ENCODE data around the gene CD4. TPM values are rescaled to one million over a fixed set of nuclear protein-coding genes. Genes with fewer than 3 reads are reported as not detected.

Gene CD4
- total and polyA plus RNA-seq, 2 donors (not counting 3 experiments of a cell fraction or from before 2014, with no cell fraction given), result not detected

DNA sequence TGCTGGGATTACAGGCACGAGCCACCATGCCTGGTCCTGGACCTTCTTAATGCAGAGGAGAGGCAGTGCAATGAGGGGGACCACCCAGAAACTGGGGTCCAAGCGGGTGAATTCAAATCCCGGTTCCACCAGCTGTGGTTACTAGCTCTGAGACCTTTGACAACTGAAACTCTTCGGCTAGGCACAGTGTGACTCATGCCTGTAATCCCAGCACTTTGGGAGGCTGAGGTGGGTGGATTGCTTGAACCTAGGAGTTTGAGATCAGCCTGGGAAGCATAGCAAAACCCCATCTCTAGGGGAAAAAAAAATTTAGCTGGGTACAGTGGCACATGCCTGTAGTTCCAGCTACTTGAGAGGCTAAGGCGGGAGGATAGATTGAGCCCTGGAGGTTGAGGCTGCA is 5.0 kb upstream of the CD4 start:
- H3K9me3 ChIP-seq (replicated peaks; ENCODE audit: control insufficient read depth, insufficient read depth, low read length), result no peaks in the 10 kb centered on the region
- H2AFZ ChIP-seq (ENCODE audit: low read depth, low read length), result no peak overlapping the region
- H3K9me1 ChIP-seq (replicated peaks; ENCODE audit: control insufficient read depth, extremely low read depth, insufficient read depth, low read length), result no peaks in the 10 kb centered on the region
- H4K20me1 ChIP-seq (replicated peaks; ENCODE audit: control insufficient read depth, extremely low read depth, insufficient read depth, low read length), result no peaks in the 10 kb centered on the region
- POLR2A ChIA-PET, result no interaction called here
- H3K4me3 ChIP-seq (replicated peaks in 1 of 3; ENCODE audit: insufficient read depth in 1 of 3, low read depth in 1 of 3, low read length in 3 of 3), result no peak overlapping the region
- H3K27ac ChIP-seq (ENCODE audit: insufficient read depth, low read depth, low read length), result no peak overlapping the region
- no peak overlapping the region for H3K4me2 ChIP-seq (ENCODE audit: insufficient read depth, low read length)
- no peaks in the 10 kb centered on the region for H3K36me3 ChIP-seq (ENCODE audit: control insufficient read depth in 2 of 2, extremely low read depth in 1 of 2, insufficient read depth in 2 of 2, low read length in 2 of 2)
- no peaks in the 10 kb centered on the region for H3K79me2 ChIP-seq (ENCODE audit: control insufficient read depth, insufficient read depth, low read length)
- H3K27me3 ChIP-seq (ENCODE audit: control insufficient read depth in 2 of 2, insufficient read depth in 2 of 2, low read length in 2 of 2), result peaks cover 0 to 2% of the 10 kb centered on the region in 2 experiments
- intact Hi-C loops (cut with micrococcal nuclease) (no loop called here), dilution Hi-C loops (cut with MboI; ENCODE audit: extremely low pct_ligation_motif_present, low sequenced_read_pairs) (no loop called here)
- CTCF ChIA-PET, result interaction anchor here (1.5 to 9.5 kb wide), 2 partner anchors 17 to 30 kb away, joined by 7 to 107 read pairs; partner anchors contain the start of gene MLF2
- FAIRE-seq (no peak), DNase-seq (ENCODE audit: low read depth, low spot score) (no peak)
- no TSS peak for BruUV-seq (replicated peaks)
- no peak overlapping the region for H3K9ac ChIP-seq (replicated peaks; ENCODE audit: extremely low read depth, insufficient read depth, low read length)
- no peaks in the 10 kb centered on the region for H3K4me1 ChIP-seq (ENCODE audit: control insufficient read depth, extremely low read depth, insufficient read depth, low read length)
- TF ChIP-seq JUN (IDR thresholded peaks at IDR 0.05; ENCODE audit: borderline replicate concordance, insufficient read depth, insufficient read length, low read depth) (no peak), MYC (IDR thresholded peaks at IDR 0.05; ENCODE audit: low read depth, low read length) (no peak), GATA2 (IDR thresholded peaks at IDR 0.05; ENCODE audit: insufficient read depth, insufficient read length, low read depth, low read length) (no peak), FOS (IDR thresholded peaks at IDR 0.05; ENCODE audit: borderline replicate concordance, insufficient read depth, low read length) (no peak), POLR2A (IDR thresholded peaks at IDR 0.05; ENCODE audit: low read depth, low read length) (no peak), POLR2AphosphoS5 (IDR thresholded peaks at IDR 0.05; ENCODE audit: insufficient read depth, low read depth, low read length) (no peak), CTCF (IDR thresholded peaks at IDR 0.05; ENCODE audit: extremely low read depth in 1 of 2, insufficient read depth in 1 of 2, low read depth in 1 of 2, low read length in 2 of 2) (no peak), EZH2 (IDR thresholded peaks at IDR 0.05; ENCODE audit: borderline replicate concordance, low read depth, low read length, severe bottlenecking) (no peak)
- TF ChIP-seq, protein P1, sequence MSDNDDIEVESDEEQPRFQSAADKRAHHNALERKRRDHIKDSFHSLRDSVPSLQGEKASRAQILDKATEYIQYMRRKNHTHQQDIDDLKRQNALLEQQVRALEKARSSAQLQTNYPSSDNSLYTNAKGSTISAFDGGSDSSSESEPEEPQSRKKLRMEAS (IDR thresholded peaks at IDR 0.05; ENCODE audit: insufficient read depth, insufficient read length), result no peak
